ENCODE data around the gene KRTAP9-7.
A peak's percentile ranks its signal among the peaks of the same experiment; 100 is the strongest.

The KRTAP9-7 gene

GRCh38 chr17:41318231-41318630 lies 42.7 kb downstream of the KRTAP9-7 start:
- Histone ChIP-seq H3K9ac (no peak overlapping the region), H3K36me3 (no peaks in the 10 kb centered on the region), H3K4me3 (no peak overlapping the region), H3K27ac (no peak overlapping the region), H3K4me2 (no peak overlapping the region), H3K4me1 (no peaks in the 10 kb centered on the region), H3K9me3 (peaks cover 17% of the 10 kb centered on the region), H3K27me3 (no peaks in the 10 kb centered on the region), H4K20me1 (no peaks in the 10 kb centered on the region)
- TF ChIP-seq Cebpa-rat (IDR thresholded peaks at IDR 0.05) = no peak

DNA sequence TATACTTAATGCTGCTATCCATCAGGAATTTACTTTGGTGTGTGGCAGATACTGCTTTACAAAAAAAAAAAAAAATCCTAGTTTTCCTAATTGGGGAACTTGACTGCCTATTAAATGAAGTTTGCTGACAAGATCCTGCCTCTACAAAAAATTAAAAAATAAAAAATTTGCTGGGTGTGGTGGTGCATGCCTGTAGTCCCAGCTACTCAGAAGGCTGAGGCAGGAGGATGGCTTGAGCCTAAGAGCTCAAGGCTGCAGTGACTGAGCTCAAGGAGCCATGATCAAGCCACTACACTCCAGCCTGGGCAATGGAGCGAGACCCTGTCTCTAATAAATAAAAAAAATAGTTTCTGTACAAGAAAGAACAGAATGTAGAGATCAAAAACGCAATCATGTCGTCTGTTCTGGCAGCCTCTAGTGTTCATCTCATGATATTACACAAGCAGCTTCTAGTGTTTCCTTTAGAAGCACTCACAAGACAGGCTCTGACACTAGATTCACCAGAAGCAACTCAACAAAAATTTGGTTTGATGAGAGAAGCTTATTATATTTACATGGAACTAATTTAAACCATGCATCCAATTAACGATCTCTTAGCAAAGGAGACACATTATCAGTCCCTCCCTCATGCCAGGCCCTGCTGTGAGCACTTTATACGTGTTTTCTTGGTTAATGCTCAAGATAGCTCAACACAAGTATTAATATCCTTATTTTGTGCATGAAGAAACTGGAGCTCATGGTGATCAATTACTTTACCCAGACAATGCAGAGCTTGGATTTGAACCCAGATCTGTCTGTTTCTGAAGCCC lies 46.8 kb downstream of the KRTAP9-7 start:
- no peaks in the 10 kb centered on the region for H4K20me1 ChIP-seq
- TF ChIP-seq Cebpa-rat (IDR thresholded peaks at IDR 0.05) = no peak
- peaks cover 12% of the 10 kb centered on the region for H3K4me1 ChIP-seq
- no peak overlapping the region for H3K9ac ChIP-seq
- no peaks in the 10 kb centered on the region for H3K36me3 ChIP-seq
- no peak overlapping the region for H3K4me3 ChIP-seq
- no peak overlapping the region for H3K4me2 ChIP-seq
- no peak overlapping the region for H3K27ac ChIP-seq
- no peaks in the 10 kb centered on the region for H3K27me3 ChIP-seq
- peaks cover 17% of the 10 kb centered on the region for H3K9me3 ChIP-seq

- no peak overlapping the region for H3K27ac ChIP-seq
- peaks cover 12% of the 10 kb centered on the region for H3K4me1 ChIP-seq
- no peak overlapping the region for H3K4me2 ChIP-seq
- no peak for TF ChIP-seq Cebpa-rat (IDR thresholded peaks at IDR 0.05)
- H4K20me1 ChIP-seq = no peaks in the 10 kb centered on the region
- H3K9ac ChIP-seq = no peak overlapping the region
- no peaks in the 10 kb centered on the region for H3K36me3 ChIP-seq
- no peaks in the 10 kb centered on the region for H3K27me3 ChIP-seq
- H3K4me3 ChIP-seq = no peak overlapping the region
- H3K9me3 ChIP-seq = peaks cover 17% of the 10 kb centered on the region
These were observed 47.7 kb downstream of the KRTAP9-7 start for GRCh38 chr17:41322903-41323895.

DNA sequence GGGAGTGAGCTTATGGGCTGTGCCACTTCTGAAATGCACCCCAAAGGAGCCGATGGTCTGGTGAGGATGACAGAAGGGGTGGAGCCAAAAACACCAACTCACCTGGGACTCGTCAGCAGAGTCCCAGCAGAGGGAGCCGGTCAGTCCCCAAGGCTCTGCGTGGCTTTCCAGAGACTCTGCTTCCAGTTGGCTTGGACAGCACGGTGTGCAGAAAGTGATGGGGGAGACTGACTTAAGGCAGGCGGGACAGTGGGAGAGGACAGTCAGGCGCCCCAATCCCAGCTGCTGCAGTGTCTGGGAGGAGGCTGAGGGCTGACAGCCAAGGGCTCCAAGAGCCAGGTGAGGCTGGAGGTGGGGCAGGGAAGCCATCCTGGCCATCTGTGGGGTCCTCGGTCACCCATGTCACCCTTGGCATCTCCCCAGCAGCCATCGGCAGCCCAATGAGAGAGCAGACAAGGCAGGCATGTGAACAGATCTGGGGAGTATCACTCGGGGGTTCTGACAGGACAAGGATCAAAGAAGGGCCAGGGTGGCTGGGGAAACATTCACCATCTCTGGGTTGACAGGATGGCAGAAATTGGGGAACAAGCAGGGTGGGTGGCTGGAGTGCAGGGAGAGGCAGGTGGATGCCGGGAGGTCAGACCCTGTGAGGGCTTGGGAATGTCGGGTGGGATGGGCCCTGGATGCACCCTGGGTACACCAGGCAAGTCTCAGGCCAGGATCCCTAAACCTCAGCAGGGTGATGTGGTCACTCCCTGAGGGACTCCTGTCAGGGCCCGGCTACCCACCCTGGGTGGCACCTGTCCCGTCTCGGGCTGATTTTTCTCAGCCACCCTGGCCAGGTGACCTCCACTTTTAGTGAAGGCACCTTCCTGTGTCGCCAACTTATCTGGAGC lies 48.9 kb downstream of the KRTAP9-7 start:
- peaks cover 15% of the 10 kb centered on the region for H3K9me3 ChIP-seq
- H3K4me1 ChIP-seq = peaks cover 12% of the 10 kb centered on the region
- no peaks in the 10 kb centered on the region for H3K36me3 ChIP-seq
- H3K27me3 ChIP-seq = no peaks in the 10 kb centered on the region
- no peak for TF ChIP-seq Cebpa-rat (IDR thresholded peaks at IDR 0.05)
- no peak overlapping the region for H3K4me3 ChIP-seq
- no peaks in the 10 kb centered on the region for H4K20me1 ChIP-seq
- H3K9ac ChIP-seq = no peak overlapping the region
- no peak overlapping the region for H3K27ac ChIP-seq
- no peak overlapping the region for H3K4me2 ChIP-seq

DNA sequence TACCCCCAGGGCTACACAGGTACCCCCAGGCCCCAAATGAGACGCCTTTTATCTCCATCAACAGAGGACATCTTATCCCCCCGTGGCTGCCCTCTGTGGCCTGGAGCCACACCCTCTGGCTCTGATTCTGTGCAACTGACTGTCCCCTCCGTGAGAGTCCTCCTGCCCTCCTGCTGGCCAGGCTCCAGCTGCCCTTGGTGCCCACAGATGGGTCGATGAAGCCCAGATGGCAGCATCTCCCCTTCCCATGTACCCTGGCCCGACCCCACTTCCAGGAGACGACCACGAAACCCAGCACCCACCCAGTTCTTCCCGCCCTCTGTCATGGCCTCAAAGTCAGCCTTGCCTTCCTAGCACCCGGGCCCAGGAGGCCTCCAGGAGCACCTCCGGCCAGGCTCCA lies 49.6 kb downstream of the KRTAP9-7 start:
- H3K9ac ChIP-seq = no peak overlapping the region
- no peaks in the 10 kb centered on the region for H4K20me1 ChIP-seq
- H3K4me1 ChIP-seq = peaks cover 12% of the 10 kb centered on the region
- no peaks in the 10 kb centered on the region for H3K27me3 ChIP-seq
- H3K4me2 ChIP-seq = no peak overlapping the region
- no peak overlapping the region for H3K4me3 ChIP-seq
- TF ChIP-seq Cebpa-rat (IDR thresholded peaks at IDR 0.05) = no peak
- peaks cover 8% of the 10 kb centered on the region for H3K9me3 ChIP-seq
- no peak overlapping the region for H3K27ac ChIP-seq
- H3K36me3 ChIP-seq = no peaks in the 10 kb centered on the region

DNA sequence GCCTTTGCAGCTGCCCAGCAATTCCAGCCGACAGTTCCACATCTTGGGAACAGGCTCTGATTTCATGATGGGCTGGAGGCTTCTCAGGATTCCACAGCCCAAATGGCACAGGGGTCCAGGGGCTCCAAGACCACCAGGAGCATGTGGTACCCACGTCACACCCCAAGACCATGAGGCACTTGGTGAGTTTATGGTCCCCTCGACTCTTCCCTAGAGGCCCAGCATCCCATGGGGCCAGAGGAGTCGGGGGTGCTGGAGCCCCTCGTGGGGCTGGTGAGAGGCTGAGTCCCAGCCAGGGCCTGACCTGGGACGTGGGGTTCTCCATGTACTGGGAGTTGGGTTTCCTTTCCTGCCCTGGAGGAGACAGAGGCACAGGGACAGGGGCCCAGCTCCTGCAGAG lies 50.1 kb downstream of the KRTAP9-7 start:
- Histone ChIP-seq H3K9me3 (peaks cover 3% of the 10 kb centered on the region), H3K9ac (no peak overlapping the region), H3K4me1 (peaks cover 12% of the 10 kb centered on the region), H3K36me3 (no peaks in the 10 kb centered on the region), H4K20me1 (no peaks in the 10 kb centered on the region), H3K4me3 (no peak overlapping the region), H3K27ac (0 out of 2 replicates have a peak overlapping the region, but pooled peaks have one; percentile 8), H3K27me3 (no peaks in the 10 kb centered on the region), H3K4me2 (no peak overlapping the region)
- TF ChIP-seq Cebpa-rat (IDR thresholded peaks at IDR 0.05) = no peak
